Choroid plexus epithelial cell (primary cell): ENCODE results near the gene NAPA.

Experiments used
- DNase-seq: peaks from one replicate; pipeline ENCODE4 v3.0.0-alpha.2; 2010; ENCODE audit warnings: low read depth
- H3K4me3 ChIP-seq: 2 replicates; pipeline ENCODE4 v1.5.1; 2011; ENCODE audit warnings: low read depth, mild to moderate bottlenecking, control low read depth, low read length, moderate library complexity
- CTCF ChIP-seq: conservative IDR thresholded peaks from 2 replicates; pipeline ENCODE4 v1.5.1; 2011; ENCODE audit warnings: low read depth, mild to moderate bottlenecking, control low read depth, inconsistent platforms, low read length, moderate library complexity

The NAPA gene

DNA sequence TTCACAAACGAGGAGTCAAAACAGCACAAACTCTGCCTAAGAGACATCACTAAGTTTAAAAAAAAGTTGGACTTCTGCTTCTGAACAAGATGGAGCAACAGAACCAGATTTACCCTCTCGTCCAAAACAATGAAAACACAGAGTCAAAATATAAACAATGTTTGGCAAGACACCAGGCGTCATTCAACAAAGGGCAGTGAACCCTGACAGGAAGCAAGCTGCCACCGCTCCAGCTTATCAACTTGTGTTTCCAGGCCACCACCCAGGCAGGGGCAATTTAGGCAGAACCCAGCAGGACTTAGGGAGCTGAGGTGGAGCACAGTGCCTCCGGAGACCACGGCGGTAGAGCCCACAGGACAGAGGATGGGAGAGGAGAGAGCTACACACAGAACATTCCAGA, 8.6 kb upstream of the NAPA start:
- no peak for TF ChIP-seq CTCF
- no peak overlapping the region for H3K4me3 ChIP-seq
- no peak for DNase-seq

- no peak for TF ChIP-seq CTCF
- DNase-seq: no peak
- no peak overlapping the region for H3K4me3 ChIP-seq
Measured at GRCh38 chr19:47521473-47522180, 6.8 kb upstream of the NAPA start.

- TF ChIP-seq CTCF: no peak
- DNase-seq: no peak
- H3K4me3 ChIP-seq: no peak overlapping the region
Measured at GRCh38 chr19:47520839-47521238, 6.0 kb upstream of the NAPA start.

- H3K4me3 ChIP-seq: no peak overlapping the region
- DNase-seq: no peak
- TF ChIP-seq CTCF: no peak
Measured at GRCh38 chr19:47520343-47520806, 5.5 kb upstream of the NAPA start.

DNA sequence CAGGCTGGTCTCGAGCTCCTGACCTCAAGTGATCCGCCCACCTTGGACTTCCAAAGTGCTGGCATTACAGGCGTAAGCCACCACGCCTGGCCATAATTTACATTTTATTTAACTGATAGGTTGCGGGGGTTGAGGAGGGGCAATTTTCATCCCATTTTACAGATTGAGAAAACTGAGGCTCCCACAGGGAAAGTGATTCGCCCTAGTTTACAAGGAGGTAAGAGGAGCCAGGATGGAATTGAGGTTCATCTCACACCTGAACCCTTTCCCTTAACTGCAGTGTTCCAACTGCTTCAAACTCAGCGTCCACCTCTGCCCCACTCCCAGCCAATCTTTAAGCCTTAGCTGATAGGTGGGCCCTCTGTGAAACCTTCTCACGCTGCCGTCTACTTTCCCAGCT, 4.0 kb upstream of the NAPA start:
- no peak overlapping the region for H3K4me3 ChIP-seq
- no peak for TF ChIP-seq CTCF
- DNase-seq: no peak

DNA sequence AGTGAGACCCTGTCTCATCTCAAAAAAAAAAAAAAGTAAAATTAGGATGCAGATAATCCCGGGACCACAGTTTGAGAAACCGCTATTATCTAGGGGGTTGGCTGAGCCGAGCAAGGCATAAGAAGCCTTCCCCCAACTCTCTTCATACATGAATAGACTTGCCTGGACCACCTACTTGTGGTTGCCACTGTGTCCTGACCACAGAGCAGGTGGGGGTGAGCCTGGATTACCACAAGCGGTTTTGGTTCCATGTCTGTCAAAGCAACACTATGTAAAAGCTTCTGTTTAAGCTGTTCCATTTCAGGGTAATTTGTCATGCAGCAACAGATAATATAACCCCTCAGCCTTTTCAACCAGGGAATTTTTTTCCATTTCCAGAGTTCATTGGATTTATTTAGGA, 3.3 kb upstream of the NAPA start:
- DNase-seq: peak; percentile 21
- TF ChIP-seq CTCF: no peak
- H3K4me3 ChIP-seq: no peak overlapping the region
